Osteocyte (in vitro differentiated cells): ENCODE data around the gene MEGF11. TPM values are rescaled to one million over a fixed set of nuclear protein-coding genes. Genes with fewer than 3 reads are reported as not detected.

Experiments
- DNase-seq: peaks from one replicate; pipeline ENCODE4 v3.0.0; 2021; ENCODE audit warnings: mixed read lengths; ENCODE audit not compliant: unreplicated experiment; ENCODE audit errors: extremely low spot score
- H3K27ac Mint-ChIP-seq: one replicate; pipeline ENCODE4 v1.8.0; 2021; ENCODE audit warnings: mild to moderate bottlenecking, mixed read lengths; ENCODE audit not compliant: unreplicated experiment
- H3K27me3 Mint-ChIP-seq: one replicate; pipeline ENCODE4 v1.8.0; 2021; ENCODE audit warnings: mixed read lengths; ENCODE audit not compliant: unreplicated experiment
- H3K36me3 Mint-ChIP-seq: one replicate; pipeline ENCODE4 v1.8.0; 2021; ENCODE audit warnings: mixed read lengths; ENCODE audit not compliant: unreplicated experiment
- H3K4me1 Mint-ChIP-seq: one replicate; pipeline ENCODE4 v1.8.0; 2021; ENCODE audit warnings: mixed read lengths; ENCODE audit not compliant: unreplicated experiment
- H3K4me3 Mint-ChIP-seq: one replicate; pipeline ENCODE4 v1.8.0; 2021; ENCODE audit warnings: mild to moderate bottlenecking, moderate library complexity, mixed read lengths; ENCODE audit not compliant: unreplicated experiment
- H3K9me3 Mint-ChIP-seq: one replicate; pipeline ENCODE4 v1.8.0; 2021; ENCODE audit warnings: mixed read lengths; ENCODE audit not compliant: unreplicated experiment
- total RNA-seq: library from RNA; stranded (reverse); gene quantifications from 2 replicates; pipeline ENCODE4 v1.2.1, GENCODE V29; 2021
- TF ChIP-seq, protein P1 (sequence below): fragments of 200-600 bp; sonication (generic); IDR thresholded peaks from 2 replicates; pipeline ENCODE4 v1.5.0; 2021; ENCODE audit warnings: antibody characterized with exemption, mild to moderate bottlenecking, moderate library complexity

MEGF11 gene
- total RNA-seq, 1 donor from 2014 or later, result not detected

DNA sequence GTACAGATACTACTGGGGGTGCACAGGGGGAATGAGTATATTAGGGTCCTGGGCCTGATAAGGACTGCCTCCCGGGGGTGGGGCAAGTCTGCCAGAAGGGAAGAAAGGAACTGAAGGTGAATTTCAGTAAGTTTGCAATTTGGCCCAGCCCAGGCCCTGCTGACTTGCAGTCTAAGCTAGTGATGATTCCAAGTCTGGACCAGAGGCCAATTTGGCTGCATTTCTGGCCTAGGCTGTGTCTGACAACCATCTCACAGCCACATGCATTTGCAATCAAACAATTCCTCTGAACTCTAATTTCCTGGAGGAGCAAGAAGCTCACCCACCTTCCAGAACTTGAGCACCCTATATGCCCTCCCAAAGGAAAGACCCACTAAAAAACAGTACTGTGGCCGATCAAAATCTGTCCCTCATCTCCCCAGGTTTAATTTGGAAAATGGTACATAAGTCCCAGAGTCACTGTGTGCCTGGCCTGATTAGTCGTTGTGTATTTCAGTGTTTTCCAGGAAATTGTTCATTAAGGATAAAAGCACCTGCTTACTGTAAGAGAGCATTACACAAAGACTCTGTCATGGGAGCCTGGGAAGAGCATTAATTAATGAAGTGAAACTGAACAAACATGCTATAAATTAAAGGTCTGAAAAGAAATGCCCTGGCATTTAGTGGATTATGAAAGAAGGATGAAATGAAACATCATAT is 114.5 kb downstream of the MEGF11 start:
- H3K27me3 Mint-ChIP-seq, result peaks cover 68% of the 10 kb centered on the region
- no peaks in the 10 kb centered on the region for H3K4me1 Mint-ChIP-seq
- DNase-seq, result no peak
- TF ChIP-seq, protein P1, sequence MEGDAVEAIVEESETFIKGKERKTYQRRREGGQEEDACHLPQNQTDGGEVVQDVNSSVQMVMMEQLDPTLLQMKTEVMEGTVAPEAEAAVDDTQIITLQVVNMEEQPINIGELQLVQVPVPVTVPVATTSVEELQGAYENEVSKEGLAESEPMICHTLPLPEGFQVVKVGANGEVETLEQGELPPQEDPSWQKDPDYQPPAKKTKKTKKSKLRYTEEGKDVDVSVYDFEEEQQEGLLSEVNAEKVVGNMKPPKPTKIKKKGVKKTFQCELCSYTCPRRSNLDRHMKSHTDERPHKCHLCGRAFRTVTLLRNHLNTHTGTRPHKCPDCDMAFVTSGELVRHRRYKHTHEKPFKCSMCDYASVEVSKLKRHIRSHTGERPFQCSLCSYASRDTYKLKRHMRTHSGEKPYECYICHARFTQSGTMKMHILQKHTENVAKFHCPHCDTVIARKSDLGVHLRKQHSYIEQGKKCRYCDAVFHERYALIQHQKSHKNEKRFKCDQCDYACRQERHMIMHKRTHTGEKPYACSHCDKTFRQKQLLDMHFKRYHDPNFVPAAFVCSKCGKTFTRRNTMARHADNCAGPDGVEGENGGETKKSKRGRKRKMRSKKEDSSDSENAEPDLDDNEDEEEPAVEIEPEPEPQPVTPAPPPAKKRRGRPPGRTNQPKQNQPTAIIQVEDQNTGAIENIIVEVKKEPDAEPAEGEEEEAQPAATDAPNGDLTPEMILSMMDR, result no peak
- H3K27ac Mint-ChIP-seq, result no peak overlapping the region
- no peaks in the 10 kb centered on the region for H3K9me3 Mint-ChIP-seq
- no peaks in the 10 kb centered on the region for H3K36me3 Mint-ChIP-seq
- no peak overlapping the region for H3K4me3 Mint-ChIP-seq

DNA sequence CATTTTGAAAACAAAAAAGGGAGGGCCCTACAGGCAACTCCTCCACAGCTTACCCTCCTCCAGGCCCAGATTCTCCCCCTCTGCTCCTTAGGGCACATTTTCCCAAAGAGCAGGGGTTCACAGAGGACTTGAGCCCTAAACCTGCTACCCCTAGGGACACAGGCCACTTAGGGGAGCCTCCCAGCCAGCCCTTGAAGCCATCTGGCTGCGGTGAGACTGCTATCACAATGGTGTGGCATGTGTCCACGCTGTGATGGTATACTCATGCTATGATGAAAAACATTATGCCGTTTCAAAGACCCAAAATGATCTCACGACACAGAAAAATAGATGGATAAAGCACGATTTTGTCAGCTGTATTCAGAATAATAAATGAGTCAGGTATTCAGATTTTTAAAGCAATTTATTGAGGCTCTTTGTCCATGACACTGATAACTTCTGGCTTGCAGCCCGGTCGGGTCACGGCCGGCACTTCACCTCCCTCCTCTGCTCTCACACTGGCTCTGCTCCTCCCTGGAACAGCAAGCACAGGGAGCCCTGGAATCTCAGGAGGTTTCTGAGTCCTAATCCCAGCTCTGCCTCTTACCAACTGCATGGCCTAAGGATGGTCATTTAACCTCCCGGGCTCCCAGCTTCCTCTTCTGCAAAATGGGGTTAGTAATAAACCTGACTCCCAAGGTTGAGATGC is 115.3 kb downstream of the MEGF11 start:
- Mint-ChIP-seq H3K36me3 (no peaks in the 10 kb centered on the region), H3K4me1 (no peaks in the 10 kb centered on the region), H3K4me3 (no peak overlapping the region), H3K27me3 (peaks cover 75% of the 10 kb centered on the region), H3K27ac (no peak overlapping the region), H3K9me3 (no peaks in the 10 kb centered on the region)
- TF ChIP-seq, protein P1, result no peak
- no peak for DNase-seq

DNA sequence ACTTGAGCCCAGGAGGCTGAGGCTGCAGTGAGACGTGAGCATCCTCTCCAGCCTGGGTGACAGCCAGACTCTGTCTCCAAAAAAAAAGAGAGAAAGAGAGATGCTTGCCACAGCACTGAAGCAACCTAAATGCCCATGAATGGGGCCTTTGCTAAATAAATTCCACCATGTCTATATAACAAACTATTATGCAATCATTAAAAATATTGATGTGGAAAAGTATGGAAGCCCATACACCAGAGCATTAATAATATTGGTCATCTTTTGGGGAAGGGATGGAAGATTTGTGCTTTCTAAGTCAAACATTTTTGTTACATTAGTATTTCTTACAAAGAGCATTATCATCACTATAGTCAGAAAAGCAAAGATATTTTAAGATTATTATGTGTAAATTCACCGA is 116.6 kb downstream of the MEGF11 start:
- Mint-ChIP-seq H3K4me1 (no peaks in the 10 kb centered on the region), H3K4me3 (no peak overlapping the region), H3K27me3 (peaks cover 81% of the 10 kb centered on the region), H3K9me3 (no peaks in the 10 kb centered on the region), H3K27ac (no peak overlapping the region), H3K36me3 (no peaks in the 10 kb centered on the region)
- no peak for DNase-seq
- TF ChIP-seq, protein P1, result no peak

DNA sequence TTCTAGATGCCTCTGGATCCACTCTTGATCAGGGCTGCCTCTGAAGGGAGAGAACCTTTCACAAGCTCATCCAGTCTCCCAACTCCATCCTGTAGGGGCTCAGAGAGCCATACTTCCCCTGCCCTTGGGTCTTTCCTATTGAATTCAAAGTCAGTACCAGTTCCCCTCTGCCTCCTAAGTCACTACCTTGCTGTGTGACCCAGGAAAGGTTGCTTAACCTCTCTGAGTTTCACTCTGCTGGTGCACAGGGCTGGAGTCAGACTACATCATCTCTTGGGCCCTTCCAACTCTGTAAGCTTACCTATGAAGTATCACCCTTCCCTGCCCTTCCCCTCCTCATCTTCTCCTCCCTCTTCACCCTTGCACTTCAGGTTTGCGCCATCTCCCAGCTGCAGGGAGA is 117.9 kb downstream of the MEGF11 start:
- no peak overlapping the region for H3K4me3 Mint-ChIP-seq
- DNase-seq, result no peak
- peaks cover 83% of the 10 kb centered on the region for H3K27me3 Mint-ChIP-seq
- no peaks in the 10 kb centered on the region for H3K4me1 Mint-ChIP-seq
- TF ChIP-seq, protein P1, result no peak
- H3K27ac Mint-ChIP-seq, result no peak overlapping the region
- H3K9me3 Mint-ChIP-seq, result no peaks in the 10 kb centered on the region
- H3K36me3 Mint-ChIP-seq, result no peaks in the 10 kb centered on the region

DNA sequence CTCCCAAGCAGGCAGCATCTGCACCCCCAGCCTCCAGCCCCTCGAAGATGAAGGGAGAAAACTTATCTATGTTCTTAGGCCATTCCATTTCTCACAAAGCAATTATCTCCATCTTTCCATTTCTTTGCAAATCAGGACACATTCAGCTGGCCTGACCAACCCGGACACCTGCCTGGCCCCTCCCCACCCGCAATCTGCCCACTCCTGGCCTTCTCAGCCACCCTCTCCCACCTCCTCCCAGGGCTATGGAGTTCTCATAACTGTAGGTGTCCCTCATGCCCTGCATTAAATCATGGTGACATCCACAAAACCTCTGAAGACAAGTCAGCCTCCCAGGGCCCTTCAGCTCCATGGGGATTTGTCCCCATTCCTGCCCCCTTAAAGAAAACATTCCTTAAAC is 119.3 kb downstream of the MEGF11 start:
- Mint-ChIP-seq H3K27ac (no peak overlapping the region), H3K36me3 (no peaks in the 10 kb centered on the region), H3K4me3 (no peak overlapping the region), H3K4me1 (no peaks in the 10 kb centered on the region), H3K9me3 (no peaks in the 10 kb centered on the region), H3K27me3 (peaks cover 84% of the 10 kb centered on the region)
- no peak for DNase-seq
- TF ChIP-seq, protein P1, result no peak
